Measurements from ENCODE around the gene RSPH1. TPM values are rescaled to one million over a fixed set of nuclear protein-coding genes. Genes with fewer than 3 reads are reported as not detected.
"Not testable (repeated sequence)": the region's sequence is repeated elsewhere in the genome, so short reads cannot be mapped to it uniquely, and the experiment has no call there.

The RSPH1 gene
- total RNA-seq, 1 donor from 2014 or later = 0.29 TPM

- Histone ChIP-seq H3K36me3 (ENCODE audit: control insufficient read depth, insufficient read depth, low read length) (no peaks in the 10 kb centered on the region), H3K4me3 (ENCODE audit: low read depth, low read length) (no peak overlapping the region), H3K27me3 (ENCODE audit: control insufficient read depth, insufficient read depth, low read length) (no peaks in the 10 kb centered on the region)
- peak; percentile 72 for DNase-seq (ENCODE audit: low read depth)
- no peak for TF ChIP-seq CTCF (IDR thresholded peaks at IDR 0.05; ENCODE audit: insufficient read depth, low read length, poor library complexity, severe bottlenecking)
These were observed 21.8 kb downstream of the RSPH1 start for GRCh38 chr21:42474043-42474831.

GRCh38 chr21:42473498-42474042 lies 22.5 kb downstream of the RSPH1 start:
- TF ChIP-seq CTCF (IDR thresholded peaks at IDR 0.05; ENCODE audit: insufficient read depth, low read length, poor library complexity, severe bottlenecking) = no peak
- Histone ChIP-seq H3K4me3 (ENCODE audit: low read depth, low read length) (no peak overlapping the region), H3K36me3 (ENCODE audit: control insufficient read depth, insufficient read depth, low read length) (no peaks in the 10 kb centered on the region)

GRCh38 chr21:42472521-42472920 lies 23.5 kb downstream of the RSPH1 start:
- Histone ChIP-seq H3K27me3 (ENCODE audit: control insufficient read depth, insufficient read depth, low read length) (no peaks in the 10 kb centered on the region), H3K4me3 (ENCODE audit: low read depth, low read length) (no peak overlapping the region), H3K36me3 (ENCODE audit: control insufficient read depth, insufficient read depth, low read length) (no peaks in the 10 kb centered on the region)
- TF ChIP-seq CTCF (IDR thresholded peaks at IDR 0.05; ENCODE audit: insufficient read depth, low read length, poor library complexity, severe bottlenecking) = no peak
- DNase-seq (ENCODE audit: low read depth) = no peak

More at GRCh38 chr21:42473498-42474042, 22.5 kb downstream of the RSPH1 start:
- no peak for DNase-seq (ENCODE audit: low read depth)
- no peaks in the 10 kb centered on the region for H3K27me3 ChIP-seq (ENCODE audit: control insufficient read depth, insufficient read depth, low read length)

GRCh38 chr21:42471716-42472330 lies 24.2 kb downstream of the RSPH1 start:
- H3K27me3 ChIP-seq (ENCODE audit: control insufficient read depth, insufficient read depth, low read length) = no peaks in the 10 kb centered on the region
- no peak for DNase-seq (ENCODE audit: low read depth)
- TF ChIP-seq CTCF (IDR thresholded peaks at IDR 0.05; ENCODE audit: insufficient read depth, low read length, poor library complexity, severe bottlenecking) = no peak
- H3K36me3 ChIP-seq (ENCODE audit: control insufficient read depth, insufficient read depth, low read length) = no peaks in the 10 kb centered on the region
- no peak overlapping the region for H3K4me3 ChIP-seq (ENCODE audit: low read depth, low read length)

- no peak for DNase-seq (ENCODE audit: low read depth)
- Histone ChIP-seq H3K4me3 (ENCODE audit: low read depth, low read length) (no peak overlapping the region), H3K36me3 (ENCODE audit: control insufficient read depth, insufficient read depth, low read length) (no peaks in the 10 kb centered on the region), H3K27me3 (ENCODE audit: control insufficient read depth, insufficient read depth, low read length) (no peaks in the 10 kb centered on the region)
- TF ChIP-seq CTCF (IDR thresholded peaks at IDR 0.05; ENCODE audit: insufficient read depth, low read length, poor library complexity, severe bottlenecking) = no peak
These were observed 24.8 kb downstream of the RSPH1 start for GRCh38 chr21:42471206-42471605.

- H3K27me3 ChIP-seq (ENCODE audit: control insufficient read depth, insufficient read depth, low read length); H3K4me3 ChIP-seq (ENCODE audit: low read depth, low read length); H3K36me3 ChIP-seq (ENCODE audit: control insufficient read depth, insufficient read depth, low read length); DNase-seq (ENCODE audit: low read depth): not testable (repeated sequence)
These were observed 26.3 kb downstream of the RSPH1 start for GRCh38 chr21:42469726-42470125.

Data from kidney epithelial cell (primary cell).